Heart left ventricle (tissue), 16 donors: ENCODE measurements around the gene DIP2B. TPM values are rescaled to one million over a fixed set of nuclear protein-coding genes. Genes with fewer than 3 reads are reported as not detected.

Experiments
- ATAC-seq, 4 donors: fragments of 200-7000 bp; cut with Tn5 transposase; one replicate each; pipeline ENCODE4 v1.9.1; 2020 to 2022; ENCODE audit warnings: moderate library complexity in 4 of 4, mild to moderate bottlenecking in 3 of 4, moderate number of reproducible peaks in 1 of 4
- DNase-seq, 5 donors: peaks; one replicate each; pipeline ENCODE4 v3.0.0-alpha.2; 2020
- H3K27ac ChIP-seq, 12 donors: fragments of 200-600 bp; sonication (generic) in 4 of 12; one replicate each; pipeline versions ENCODE4 v1.5.0 to v1.8.0; 2016 to 2022; ENCODE audit warnings: mild to moderate bottlenecking in 2 of 12
- H3K27me3 ChIP-seq, 9 donors: fragments of 200-600 bp; sonication (generic) in 2 of 9; one replicate each; pipeline versions ENCODE4 v1.5.1 to v1.8.0; 2016 to 2022; ENCODE audit warnings: mild to moderate bottlenecking in 3 of 9
- H3K36me3 ChIP-seq, 9 donors: fragments of 200-600 bp; sonication (generic) in 2 of 9; one replicate each; pipeline versions ENCODE4 v1.5.0 to v1.8.0; 2018 to 2022; ENCODE audit warnings: mild to moderate bottlenecking in 2 of 9
- H3K4me1 ChIP-seq, 12 donors: fragments of 200-600 bp; sonication (generic) in 4 of 12; one replicate each; pipeline versions ENCODE4 v1.5.0 to v1.8.0; 2016 to 2022; ENCODE audit warnings: mild to moderate bottlenecking in 3 of 12
- H3K4me3 ChIP-seq, 12 donors: fragments of 200-600 bp; sonication (generic) in 4 of 12; one replicate each; pipeline versions ENCODE4 v1.5.0 to v1.8.0; 2017 to 2022; ENCODE audit warnings: mild to moderate bottlenecking in 9 of 12, moderate library complexity in 4 of 12
- H3K9me3 ChIP-seq, 12 donors: fragments of 200-600 bp; sonication (generic) in 4 of 12; one replicate each; pipeline versions ENCODE4 v1.5.0 to v1.8.0; 2016 to 2022; ENCODE audit warnings: mild to moderate bottlenecking in 1 of 12
- POLR2A ChIP-seq, 2 donors: fragments of 450-650 bp; IDR thresholded peaks; one replicate each; pipeline ENCODE4 v1.6.1; 2017; ENCODE audit warnings: antibody characterized with exemption in 2 of 2, mild to moderate bottlenecking in 2 of 2, moderate library complexity in 2 of 2
- WGBS, 4 donors: extraction: QIAGEN DNeasy Blood & Tissue Kit in 2 of 4; methylation state at CpG; one replicate each; pipeline versions ENCODE4 v1.1.5 to v1.1.7; 2013 to 2018; 5-methylcytosine and 5-hydroxymethylcytosine counted together
- intact Hi-C, 10 donors: fragments of 100-400 bp; cut with DNase I; formaldehyde crosslinking; loops; one replicate each; pipeline versions ENCODE4 v1.11.1 to v1.14.2; 2022
- polyA plus RNA-seq, 2 donors: library from polyadenylated mRNA; stranded (reverse); fragments of 200-250 nt; gene quantifications; one replicate each; pipeline ENCODE4 v1.2.3, GENCODE V29; 2013
- total RNA-seq, 9 donors: library from RNA; depleted of rRNA in 2 of 9; stranded (reverse); fragments of >200 nt in 2 of 9; fragmentation: NEBNext Ultra II Directional in 3 of 9; extraction: Animal tissue kit (Norgen Biotek cat#: 25700) in 3 of 9; gene quantifications; one replicate each; pipeline versions ENCODE4 v1.1.0 to v1.2.4, GENCODE V29; 2016 to 2023
- TF ChIP-seq, protein P1 (sequence below), 12 donors: fragments of 200-600 bp; sonication (generic) in 4 of 12; IDR thresholded peaks; one replicate each; pipeline versions ENCODE4 v1.5.0 to v1.8.0; 2018 to 2022; ENCODE audit warnings: antibody characterized with exemption in 12 of 12, mild to moderate bottlenecking in 5 of 12
- donor health status: ischemic (EF 13 %, LVEDD 7.1; RV severe dilation, severe dysfunction).
- donor health status: healthy with polysubstance abuse.
- donor health status: DM: no; HTN: yes; CAD: no.
- donor health status: DM: no; HTN: no; CAD: no.
- donor health status: ischemic (EF 25% LVEDD 6.9; RV normal size, moderate dysfunction).
- donor health status: ischemic (EF 25% LVEDD 5.7; RV mildly dilated, moderate dysfunction).
- donor health status: healthy.
- donor health status: DM: yes; HTN: yes; CAD: no.
- donor health status: ischemic (EF 35%, LVEDD 5.7; RV mildly dilated, moderate dysfunction).
- donor health status: nonischemic (EF 11% LVEDD 7.7; RV severe dilation, severe dysfunction).
- donor health status: DM: yes; HTN: yes; CAD: no.
- donor health status: PGD.
- donor health status: ischemic (EF 29% LVEDD 5.4; RV normal size, mild dysfunction).
- donor health status: nonischemic (EF 23%, LVEDD 6.1; RV moderate dilation, normal function).

DIP2B gene
- total and polyA plus RNA-seq, 11 donors = 3.4 to 25.0 (median 16.7) TPM

DNA sequence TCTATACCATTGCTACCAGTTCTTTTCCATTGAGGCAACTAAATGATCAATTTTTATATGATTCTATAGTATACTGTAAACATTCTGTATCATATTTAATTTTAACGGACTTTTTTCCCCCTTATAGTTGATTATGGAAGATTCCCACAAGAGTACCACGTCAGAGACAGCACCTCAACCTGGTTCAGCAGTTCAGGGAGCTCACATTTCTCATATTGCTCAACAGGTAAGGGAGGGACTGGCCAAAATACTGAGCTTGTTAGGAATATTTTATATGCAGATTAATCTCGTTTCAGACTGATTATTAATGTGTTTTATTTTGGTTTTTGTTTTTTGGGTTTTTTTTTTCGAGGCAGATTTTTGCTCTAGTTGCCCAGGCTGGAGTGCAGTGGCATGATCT is 275.2 kb downstream of the DIP2B start:
- H3K36me3 ChIP-seq = peaks cover 0 to 40% (median 31%) of the 10 kb centered on the region in 9 donors
- H3K27ac ChIP-seq = no peak overlapping the region
- intact Hi-C loops = no loop called here
- H3K9me3 ChIP-seq = no peaks in the 10 kb centered on the region
- 90 to 95% (median 94%) methylated on average over 4 of the region's 4 CpGs for WGBS, 4 donors
- no peak for DNase-seq
- H3K4me1 ChIP-seq = peaks cover 0 to 4% (median 0%) of the 10 kb centered on the region in 12 donors
- TF ChIP-seq, protein P1, sequence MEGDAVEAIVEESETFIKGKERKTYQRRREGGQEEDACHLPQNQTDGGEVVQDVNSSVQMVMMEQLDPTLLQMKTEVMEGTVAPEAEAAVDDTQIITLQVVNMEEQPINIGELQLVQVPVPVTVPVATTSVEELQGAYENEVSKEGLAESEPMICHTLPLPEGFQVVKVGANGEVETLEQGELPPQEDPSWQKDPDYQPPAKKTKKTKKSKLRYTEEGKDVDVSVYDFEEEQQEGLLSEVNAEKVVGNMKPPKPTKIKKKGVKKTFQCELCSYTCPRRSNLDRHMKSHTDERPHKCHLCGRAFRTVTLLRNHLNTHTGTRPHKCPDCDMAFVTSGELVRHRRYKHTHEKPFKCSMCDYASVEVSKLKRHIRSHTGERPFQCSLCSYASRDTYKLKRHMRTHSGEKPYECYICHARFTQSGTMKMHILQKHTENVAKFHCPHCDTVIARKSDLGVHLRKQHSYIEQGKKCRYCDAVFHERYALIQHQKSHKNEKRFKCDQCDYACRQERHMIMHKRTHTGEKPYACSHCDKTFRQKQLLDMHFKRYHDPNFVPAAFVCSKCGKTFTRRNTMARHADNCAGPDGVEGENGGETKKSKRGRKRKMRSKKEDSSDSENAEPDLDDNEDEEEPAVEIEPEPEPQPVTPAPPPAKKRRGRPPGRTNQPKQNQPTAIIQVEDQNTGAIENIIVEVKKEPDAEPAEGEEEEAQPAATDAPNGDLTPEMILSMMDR (IDR thresholded peaks at IDR 0.05) = no peak
- TF ChIP-seq POLR2A (IDR thresholded peaks at IDR 0.05) = no peak
- no peaks in the 10 kb centered on the region for H3K27me3 ChIP-seq
- no peak overlapping the region for H3K4me3 ChIP-seq
- no peak for ATAC-seq

GRCh38 chr12:50784501-50784900 is 279.7 kb downstream of the DIP2B start:
- Histone ChIP-seq H3K4me1 (peaks cover 0 to 7% (median 0%) of the 10 kb centered on the region in 12 donors), H3K27ac (no peak overlapping the region), H3K36me3 (peaks cover 0 to 47% (median 31%) of the 10 kb centered on the region in 9 donors), H3K4me3 (no peak overlapping the region), H3K27me3 (no peaks in the 10 kb centered on the region), H3K9me3 (peaks cover 0 to 10% (median 0%) of the 10 kb centered on the region in 12 donors)
- ATAC-seq = no peak
- intact Hi-C loops = no loop called here
- no peak for DNase-seq
- no peak for TF ChIP-seq POLR2A (IDR thresholded peaks at IDR 0.05)
- TF ChIP-seq, protein P1 (IDR thresholded peaks at IDR 0.05) = no peak
- 91 to 96% (median 93%) methylated on average over 4 of the region's 4 CpGs for WGBS, 4 donors

DNA sequence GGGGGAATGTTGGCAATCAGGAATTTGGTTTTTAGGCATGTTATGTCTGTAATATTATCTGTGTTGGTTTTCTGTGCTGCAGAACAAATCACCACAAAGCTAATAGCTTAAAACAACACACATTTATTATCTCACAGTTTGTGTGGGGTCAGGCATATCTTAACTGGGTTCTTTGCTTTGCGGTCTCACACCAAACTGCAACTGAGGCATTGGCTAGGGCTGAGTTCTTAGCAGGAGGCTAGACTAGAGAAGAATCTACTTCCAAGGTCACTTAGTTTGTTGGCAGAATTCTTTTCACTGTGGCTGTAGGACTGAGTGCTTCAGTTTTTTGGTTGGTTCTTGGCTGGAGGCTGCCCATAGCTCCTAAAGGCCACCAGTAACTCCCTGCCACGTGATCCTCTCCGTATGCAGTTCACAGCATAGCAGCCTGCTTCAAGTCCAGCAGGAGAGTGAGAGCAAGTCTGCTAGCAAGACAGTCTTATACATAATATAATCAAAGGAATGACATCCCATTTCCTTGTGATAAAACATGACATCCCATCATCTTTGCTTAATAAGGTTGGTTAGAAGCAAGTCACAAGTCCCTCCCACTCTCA is 280.7 kb downstream of the DIP2B start:
- H3K4me3 ChIP-seq = no peak overlapping the region
- 80 to 98% (median 94%) methylated on average over 3 of the region's 3 CpGs for WGBS, 4 donors
- DNase-seq = no peak
- peaks cover 0 to 10% (median 0%) of the 10 kb centered on the region in 12 donors for H3K9me3 ChIP-seq
- H3K36me3 ChIP-seq = peaks cover 0 to 42% (median 29%) of the 10 kb centered on the region in 9 donors
- TF ChIP-seq, protein P1 (IDR thresholded peaks at IDR 0.05) = no peak
- TF ChIP-seq POLR2A (IDR thresholded peaks at IDR 0.05) = no peak
- no peaks in the 10 kb centered on the region for H3K27me3 ChIP-seq
- intact Hi-C loops = no loop called here
- peaks cover 0 to 7% (median 0%) of the 10 kb centered on the region in 12 donors for H3K4me1 ChIP-seq
- H3K27ac ChIP-seq = no peak overlapping the region
- ATAC-seq = no peak

DNA sequence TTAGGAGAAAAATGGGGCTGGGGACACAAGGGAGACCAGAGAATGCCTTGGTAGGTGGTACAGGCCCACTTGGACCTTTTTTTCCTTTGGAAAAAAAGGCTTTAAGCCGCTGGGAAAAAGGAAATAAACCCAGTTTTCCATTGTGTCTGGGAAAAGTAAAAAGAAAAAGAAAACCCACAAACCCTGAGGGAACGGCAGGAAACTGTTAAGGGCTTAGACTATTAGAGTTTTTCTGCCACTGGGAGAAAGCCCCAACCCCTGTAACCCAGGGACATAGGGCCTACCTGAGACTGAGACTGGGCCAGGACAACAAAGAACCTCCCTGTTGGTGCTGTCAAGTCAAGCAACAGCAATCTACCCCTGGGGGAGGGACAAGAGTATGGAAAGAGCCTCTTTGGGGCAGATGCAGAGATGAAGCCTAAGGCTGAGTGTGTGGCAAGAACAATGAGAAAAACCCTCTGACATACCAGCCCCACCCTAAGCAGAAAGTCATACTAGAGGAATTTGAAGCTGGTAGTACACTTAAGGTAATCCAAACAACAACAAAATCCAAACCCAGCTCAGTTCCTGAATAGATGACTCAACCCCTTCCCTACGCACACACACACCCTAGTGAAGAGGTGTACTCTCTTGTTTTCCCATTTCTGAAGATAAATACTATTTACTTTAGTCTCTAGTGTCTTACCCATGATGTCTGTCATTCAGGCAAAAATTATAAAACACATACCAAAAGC is 281.9 kb downstream of the DIP2B start:
- H3K27me3 ChIP-seq = no peaks in the 10 kb centered on the region
- ATAC-seq = peak in 2 of 4 donors; percentile 49 to 52
- intact Hi-C loops = no loop called here
- DNase-seq = no peak
- peak overlapping the region in 1 of 12 donors; percentile 31 for H3K27ac ChIP-seq
- H3K4me1 ChIP-seq = peaks cover 0 to 7% (median 0%) of the 10 kb centered on the region in 12 donors
- no peak overlapping the region for H3K4me3 ChIP-seq
- peaks cover 0 to 10% (median 0%) of the 10 kb centered on the region in 12 donors for H3K9me3 ChIP-seq
- TF ChIP-seq POLR2A (IDR thresholded peaks at IDR 0.05) = no peak
- TF ChIP-seq, protein P1 (IDR thresholded peaks at IDR 0.05) = no peak
- H3K36me3 ChIP-seq = peaks cover 0 to 31% (median 18%) of the 10 kb centered on the region in 9 donors
- WGBS, 4 donors = 77 to 85% (median 85%) methylated on average over 3 of the region's 3 CpGs
